SK-N-SH (cell line): ENCODE results near the gene HMGXB4. TPM values are rescaled to one million over a fixed set of nuclear protein-coding genes. Genes with fewer than 3 reads are reported as not detected.

Experiments used
- CTCF ChIA-PET: fragments of 300-600, 350-600 bp; formaldehyde crosslinking; extraction: SDS; loops from one replicate; lab custom pipeline; 2021; lab: Yijun Ruan, JAX
- POLR2A ChIA-PET: fragments of 350-600 bp; sonication (Branson Sonifier 250); formaldehyde crosslinking; extraction: SDS; loops from one replicate; lab custom pipeline; 2020; ENCODE audit warnings: antibody characterized with exemption, inconsistent platforms; lab: Yijun Ruan, JAX
- DNase-seq: peaks from one replicate; pipeline ENCODE4 v3.0.0; 2012
- H2AFZ ChIP-seq: fragments of 200-600 bp; sonication (generic); 2 replicates; pipeline ENCODE4 v1.8.1; 2016; ENCODE audit warnings: antibody characterized with exemption, mild to moderate bottlenecking, low read depth
- H3F3A ChIP-seq: fragments of 200-600 bp; sonication (generic); replicated peaks from 2 replicates; pipeline ENCODE3; 2016; ENCODE audit warnings: antibody characterized with exemption, mild to moderate bottlenecking; ENCODE audit not compliant: insufficient read depth
- H3K27ac ChIP-seq, 2 experiments: fragments of 200-500 bp in 1 of 2; fragments of 200-600 bp in 1 of 2; sonication (Bioruptor generic) in 1 of 2; sonication (generic), shearing (Covaris generic) in 1 of 2; 2 replicates each; pipeline versions ENCODE4 v1.5.1 to v1.6.1; 2014 to 2016; ENCODE audit warnings: low read depth in 2 of 2, inconsistent platforms in 1 of 2, low read length in 1 of 2, mild to moderate bottlenecking in 1 of 2, mixed read lengths in 1 of 2
- H3K27me3 ChIP-seq: fragments of 200-600 bp; sonication (generic), shearing (Covaris generic); 2 replicates; pipeline ENCODE4 v1.6.1; 2016; ENCODE audit warnings: mixed run types; ENCODE audit not compliant: insufficient read depth
- H3K36me3 ChIP-seq, 2 experiments: fragments of 200-500 bp in 1 of 2; fragments of 200-600 bp in 1 of 2; sonication (Bioruptor generic) in 1 of 2; sonication (generic) in 1 of 2; replicated peaks in 1 of 2; 2 replicates each; pipeline versions ENCODE3 to v1.5.1; 2014 to 2016; ENCODE audit warnings: low read length in 1 of 2, mild to moderate bottlenecking in 1 of 2; ENCODE audit not compliant: insufficient read depth in 2 of 2, control insufficient read depth in 1 of 2
- H3K4me1 ChIP-seq, 2 experiments: fragments of 200-500 bp in 1 of 2; fragments of 200-600 bp in 1 of 2; sonication (Bioruptor generic) in 1 of 2; sonication (generic), shearing (Covaris generic) in 1 of 2; 2 replicates each; pipeline versions ENCODE4 v1.5.1 to v1.6.1; 2014 to 2016; ENCODE audit warnings: low read depth in 1 of 2, low read length in 1 of 2, mixed run types in 1 of 2; ENCODE audit not compliant: insufficient read depth in 2 of 2, control insufficient read depth in 1 of 2
- H3K4me2 ChIP-seq: fragments of 200-600 bp; sonication (generic), shearing (Covaris generic); 2 replicates; pipeline ENCODE4 v1.6.1; 2017; ENCODE audit warnings: mixed run types
- H3K4me3 ChIP-seq, 2 experiments: fragments of 200-500 bp in 1 of 2; fragments of 200-600 bp in 1 of 2; sonication (Bioruptor generic) in 1 of 2; sonication (generic), shearing (Covaris generic) in 1 of 2; 2 replicates each; pipeline versions ENCODE4 v1.5.1 to v1.8.1; 2014 to 2016; ENCODE audit warnings: low read depth in 2 of 2, inconsistent platforms in 1 of 2, low read length in 1 of 2, mild to moderate bottlenecking in 1 of 2, mixed read lengths in 1 of 2, moderate library complexity in 1 of 2
- H3K79me2 ChIP-seq: fragments of 200-600 bp; sonication (generic); 2 replicates; pipeline ENCODE4 v1.8.1; 2017; ENCODE audit warnings: mild to moderate bottlenecking; ENCODE audit not compliant: insufficient read depth
- H3K9ac ChIP-seq: fragments of 200-600 bp; sonication (generic); 2 replicates; pipeline ENCODE4 v1.6.1; 2017; ENCODE audit warnings: mixed run types
- H3K9me2 ChIP-seq: fragments of 200-600 bp; sonication (generic); 2 replicates; pipeline ENCODE4 v1.6.1; 2017; ENCODE audit warnings: mixed run types
- H3K9me3 ChIP-seq: fragments of 200-600 bp; sonication (generic); 2 replicates; pipeline ENCODE4 v1.6.1; 2017; ENCODE audit warnings: mixed run types, mild to moderate bottlenecking, moderate library complexity
- H4K20me1 ChIP-seq: fragments of 200-600 bp; sonication (generic); 2 replicates; pipeline ENCODE4 v1.6.1; 2017; ENCODE audit warnings: mild to moderate bottlenecking, mixed run types; ENCODE audit not compliant: insufficient read depth
- CHD2 ChIP-seq: fragments of 150-350 bp; IDR thresholded peaks from 2 replicates; pipeline ENCODE4 v1.6.1; 2018; ENCODE audit warnings: low read length; ENCODE audit not compliant: partially characterized antibody
- ELF1 ChIP-seq: IDR thresholded peaks from 2 replicates; pipeline ENCODE4 v1.4.0; 2012
- EZH2phosphoT487 ChIP-seq: fragments of 200-600 bp; sonication (generic); IDR thresholded peaks from 2 replicates; pipeline ENCODE4 v1.6.1; 2017; ENCODE audit warnings: low read depth, mixed run types, mild to moderate bottlenecking, antibody characterized with exemption, moderate library complexity, borderline replicate concordance
- FOSL2 ChIP-seq: IDR thresholded peaks from 2 replicates; pipeline ENCODE4 v1.4.0; 2012; ENCODE audit warnings: low read depth, mild to moderate bottlenecking, moderate library complexity, borderline replicate concordance
- FOXJ3 ChIP-seq: sonication (generic); formaldehyde crosslinking; IDR thresholded peaks from 2 replicates; pipeline ENCODE4 v1.5.1; 2020; ENCODE audit warnings: mild to moderate bottlenecking, missing genetic modification reagents
- GABPA ChIP-seq: IDR thresholded peaks from 2 replicates; pipeline ENCODE4 v1.4.0; 2012; ENCODE audit warnings: low read depth, mild to moderate bottlenecking
- GATA2 ChIP-seq: sonication (generic); formaldehyde crosslinking; IDR thresholded peaks from 2 replicates; pipeline ENCODE4 v1.5.0; 2020; ENCODE audit warnings: mild to moderate bottlenecking, missing genetic modification reagents
- JUND ChIP-seq: IDR thresholded peaks from 2 replicates; pipeline ENCODE4 v1.4.0; 2012
- MEF2A ChIP-seq: IDR thresholded peaks from 2 replicates; pipeline ENCODE4 v1.4.0; 2012; ENCODE audit warnings: low read depth, borderline replicate concordance
- MXI1 ChIP-seq: IDR thresholded peaks from 2 replicates; pipeline ENCODE4 v1.6.1; 2012; ENCODE audit warnings: mild to moderate bottlenecking, low read depth, low read length, improper control_type of control experiment
- NRF1 ChIP-seq: IDR thresholded peaks from 2 replicates; pipeline ENCODE4 v1.6.1; 2012; ENCODE audit warnings: low read depth, mild to moderate bottlenecking, low read length
- RAD21 ChIP-seq: IDR thresholded peaks from 2 replicates; pipeline ENCODE4 v1.6.1; 2012; ENCODE audit warnings: mild to moderate bottlenecking, low read length
- RCOR1 ChIP-seq: fragments of 150-350 bp; IDR thresholded peaks from 2 replicates; pipeline ENCODE4 v1.6.1; 2017; ENCODE audit warnings: antibody characterized with exemption, low read length
- RXRA ChIP-seq: IDR thresholded peaks from 2 replicates; pipeline ENCODE4 v1.4.0; 2012; ENCODE audit warnings: low read depth, mild to moderate bottlenecking, borderline replicate concordance
- TCF12 ChIP-seq: IDR thresholded peaks from 2 replicates; pipeline ENCODE4 v1.4.0; 2012
- TEAD4 ChIP-seq: IDR thresholded peaks from 2 replicates; pipeline ENCODE4 v1.4.0; 2012; ENCODE audit warnings: mild to moderate bottlenecking, borderline replicate concordance; ENCODE audit not compliant: insufficient read depth
- YY1 ChIP-seq: IDR thresholded peaks from 2 replicates; pipeline ENCODE4 v1.4.0; 2012; ENCODE audit warnings: low read depth, mild to moderate bottlenecking
- WGBS: methylation state at CpG from one replicate; pipeline ENCODE4 v1.1.6; 2017; ENCODE audit warnings: low lambda C conversion rate; 5-methylcytosine and 5-hydroxymethylcytosine counted together
- polyA plus RNA-seq, 3 experiments: library from polyadenylated mRNA; depleted of rRNA; stranded (reverse); fragments of >200 nt; gene quantifications; 2 replicates each; pipeline ENCODE4 v1.2.3, GENCODE V29; 2012
- TF ChIP-seq, protein P1 (sequence below): IDR thresholded peaks from 2 replicates; pipeline ENCODE4 v1.6.1; 2012; ENCODE audit warnings: mild to moderate bottlenecking, low read depth, low read length, moderate library complexity

HMGXB4 gene
- polyA plus RNA-seq, 1 of the 3 experiments (the other 2 are of a cell fraction), result 16.5 TPM

DNA sequence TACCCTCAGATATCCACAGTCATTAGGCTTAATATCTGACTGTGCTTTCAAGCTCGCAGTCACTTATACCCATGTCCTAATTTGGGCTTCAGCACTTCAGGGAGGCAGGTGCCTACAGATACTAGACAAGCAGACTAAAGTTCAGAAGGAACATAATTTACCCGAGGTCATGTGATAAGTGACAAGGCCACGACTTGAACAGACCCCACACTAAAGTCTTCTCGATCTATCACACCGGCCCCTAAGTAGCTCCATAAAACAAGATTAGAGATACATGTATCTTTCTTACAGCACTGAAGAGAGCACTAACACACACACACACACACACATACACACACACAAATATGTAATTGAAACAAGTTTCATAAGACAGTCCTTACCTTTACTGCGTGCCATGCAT lies 75.0 kb downstream of the HMGXB4 start:
- H3K79me2 ChIP-seq, result no peaks in the 10 kb centered on the region
- no peaks in the 10 kb centered on the region for H4K20me1 ChIP-seq
- POLR2A ChIA-PET, result no interaction called here
- peaks cover 17 to 37% of the 10 kb centered on the region in 2 experiments for H3K36me3 ChIP-seq
- CTCF ChIA-PET, result interaction anchor here (1.7 kb wide), 1 partner anchor 101 kb away, joined by 3 read pairs; no protein-coding TSS in a partner anchor
- DNase-seq, result no peak
- H3K9me3 ChIP-seq, result no peaks in the 10 kb centered on the region
- no peak overlapping the region for H3K9ac ChIP-seq
- H3K27me3 ChIP-seq, result no peaks in the 10 kb centered on the region
- 81% methylated on average over 6 of the region's 6 CpGs for WGBS
- H3K27ac ChIP-seq, result no peak overlapping the region
- H3K4me1 ChIP-seq, result peaks cover 5 to 22% of the 10 kb centered on the region in 2 experiments; a peak in 2 of 4 replicates
- H3F3A ChIP-seq, result peaks cover 6% of the 10 kb centered on the region
- no peaks in the 10 kb centered on the region for H3K9me2 ChIP-seq
- no peak overlapping the region for H3K4me2 ChIP-seq
- TF ChIP-seq EZH2phosphoT487, result no peak
- TF ChIP-seq RAD21, result no peak
- TF ChIP-seq, protein P1, sequence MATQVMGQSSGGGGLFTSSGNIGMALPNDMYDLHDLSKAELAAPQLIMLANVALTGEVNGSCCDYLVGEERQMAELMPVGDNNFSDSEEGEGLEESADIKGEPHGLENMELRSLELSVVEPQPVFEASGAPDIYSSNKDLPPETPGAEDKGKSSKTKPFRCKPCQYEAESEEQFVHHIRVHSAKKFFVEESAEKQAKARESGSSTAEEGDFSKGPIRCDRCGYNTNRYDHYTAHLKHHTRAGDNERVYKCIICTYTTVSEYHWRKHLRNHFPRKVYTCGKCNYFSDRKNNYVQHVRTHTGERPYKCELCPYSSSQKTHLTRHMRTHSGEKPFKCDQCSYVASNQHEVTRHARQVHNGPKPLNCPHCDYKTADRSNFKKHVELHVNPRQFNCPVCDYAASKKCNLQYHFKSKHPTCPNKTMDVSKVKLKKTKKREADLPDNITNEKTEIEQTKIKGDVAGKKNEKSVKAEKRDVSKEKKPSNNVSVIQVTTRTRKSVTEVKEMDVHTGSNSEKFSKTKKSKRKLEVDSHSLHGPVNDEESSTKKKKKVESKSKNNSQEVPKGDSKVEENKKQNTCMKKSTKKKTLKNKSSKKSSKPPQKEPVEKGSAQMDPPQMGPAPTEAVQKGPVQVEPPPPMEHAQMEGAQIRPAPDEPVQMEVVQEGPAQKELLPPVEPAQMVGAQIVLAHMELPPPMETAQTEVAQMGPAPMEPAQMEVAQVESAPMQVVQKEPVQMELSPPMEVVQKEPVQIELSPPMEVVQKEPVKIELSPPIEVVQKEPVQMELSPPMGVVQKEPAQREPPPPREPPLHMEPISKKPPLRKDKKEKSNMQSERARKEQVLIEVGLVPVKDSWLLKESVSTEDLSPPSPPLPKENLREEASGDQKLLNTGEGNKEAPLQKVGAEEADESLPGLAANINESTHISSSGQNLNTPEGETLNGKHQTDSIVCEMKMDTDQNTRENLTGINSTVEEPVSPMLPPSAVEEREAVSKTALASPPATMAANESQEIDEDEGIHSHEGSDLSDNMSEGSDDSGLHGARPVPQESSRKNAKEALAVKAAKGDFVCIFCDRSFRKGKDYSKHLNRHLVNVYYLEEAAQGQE, result no peak
- TF ChIP-seq TEAD4, result no peak
- TF ChIP-seq TCF12, result no peak
- TF ChIP-seq GATA2 (CRISPR knock-in tag), result no peak
- no peak for TF ChIP-seq RXRA
- TF ChIP-seq MEF2A, result no peak
- TF ChIP-seq CHD2, result no peak
- TF ChIP-seq FOXJ3 (CRISPR knock-in tag), result no peak
- no peak for TF ChIP-seq RCOR1
- TF ChIP-seq ELF1, result no peak
- TF ChIP-seq FOSL2, result no peak
- no peak for TF ChIP-seq NRF1
- no peak for TF ChIP-seq GABPA
- no peak for TF ChIP-seq MXI1
- no peak for TF ChIP-seq YY1
- H2AFZ ChIP-seq, result no peak overlapping the region
- no peak overlapping the region for H3K4me3 ChIP-seq

DNA sequence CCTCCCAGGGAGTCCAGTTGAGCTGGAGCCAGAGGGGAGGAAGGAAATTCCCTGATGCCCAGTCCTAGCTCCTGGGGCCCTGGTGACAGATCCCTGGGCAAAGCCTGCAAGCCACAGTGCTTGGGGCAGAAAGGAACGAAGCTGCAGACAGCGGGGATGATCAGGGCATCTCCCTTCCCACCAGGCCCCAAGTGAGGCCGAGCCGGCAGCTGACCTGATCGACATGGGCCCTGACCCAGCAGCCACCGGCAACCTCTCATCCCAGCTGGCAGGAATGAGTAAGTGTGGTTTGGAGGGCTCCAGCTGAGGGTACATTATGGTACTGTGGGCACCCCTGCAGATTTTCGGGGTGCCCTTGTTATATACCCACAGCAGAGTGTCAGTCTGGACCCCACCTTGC lies 75.9 kb downstream of the HMGXB4 start:
- H3K4me1 ChIP-seq, result peaks cover 5 to 22% of the 10 kb centered on the region in 2 experiments; a peak in 2 of 4 replicates
- H3K36me3 ChIP-seq, result peaks cover 14 to 28% of the 10 kb centered on the region in 2 experiments
- DNase-seq, result no peak
- no peak for TF ChIP-seq JUND
- H3F3A ChIP-seq, result peaks cover 6% of the 10 kb centered on the region
- no peaks in the 10 kb centered on the region for H3K9me3 ChIP-seq
- no peak overlapping the region for H2AFZ ChIP-seq
- no peak overlapping the region for H3K27ac ChIP-seq
- ChIA-PET CTCF (interaction anchor here (1.9 kb wide), 1 partner anchor 17 kb away, joined by 4 read pairs; no protein-coding TSS in a partner anchor), POLR2A (no interaction called here)
- no peak overlapping the region for H3K4me3 ChIP-seq
- H3K4me2 ChIP-seq, result no peak overlapping the region
- H3K9me2 ChIP-seq, result no peaks in the 10 kb centered on the region
- no peaks in the 10 kb centered on the region for H3K79me2 ChIP-seq
- WGBS, result 100% methylated on average over 6 of the region's 7 CpGs
- no peaks in the 10 kb centered on the region for H3K27me3 ChIP-seq
- H3K9ac ChIP-seq, result no peak overlapping the region
- H4K20me1 ChIP-seq, result no peaks in the 10 kb centered on the region
